NAMALWA (cell line): ENCODE measurements around the gene CCDC196.
"Not testable (repeated sequence)": the region's sequence is repeated elsewhere in the genome, so short reads cannot be mapped to it uniquely, and the experiment has no call there.

Source experiments
- DNase-seq: peaks from one replicate; pipeline ENCODE4 v3.0.0-alpha.2; 2015; ENCODE audit warnings: low spot score

The CCDC196 gene

GRCh38 chr14:66495218-66496098 is 9.3 kb downstream of the CCDC196 start:
- peak; percentile 31 for DNase-seq

- DNase-seq: no peak
Measured at GRCh38 chr14:66496188-66496807, 10.1 kb downstream of the CCDC196 start.

- DNase-seq: no peak
Measured at GRCh38 chr14:66496911-66497310, 10.7 kb downstream of the CCDC196 start.

GRCh38 chr14:66498311-66498710 is 12.1 kb downstream of the CCDC196 start:
- DNase-seq: no peak

GRCh38 chr14:66501592-66501991 is 15.4 kb downstream of the CCDC196 start:
- no peak for DNase-seq

- DNase-seq: not testable (repeated sequence)
Measured at GRCh38 chr14:66502836-66503235, 16.7 kb downstream of the CCDC196 start.

GRCh38 chr14:66503532-66503931 is 17.4 kb downstream of the CCDC196 start:
- no peak for DNase-seq

- no peak for DNase-seq
Measured at GRCh38 chr14:66507181-66507721, 21.1 kb downstream of the CCDC196 start.

- no peak for DNase-seq
Measured at GRCh38 chr14:66507722-66508546, 21.8 kb downstream of the CCDC196 start, which contains the start of gene GPHN. Gene GPHN (plus strand): TSS chr14:66508147.

- no peak for DNase-seq
Measured at GRCh38 chr14:66508547-66508845, 22.3 kb downstream of the CCDC196 start.

GRCh38 chr14:66508846-66509621 is 22.9 kb downstream of the CCDC196 start:
- DNase-seq: no peak

- DNase-seq: no peak
Measured at GRCh38 chr14:66509874-66510273, 23.7 kb downstream of the CCDC196 start.

- no peak for DNase-seq
Measured at GRCh38 chr14:66511849-66512248, 25.7 kb downstream of the CCDC196 start.

- no peak for DNase-seq
Measured at GRCh38 chr14:66514213-66514612, 28.0 kb downstream of the CCDC196 start.

- no peak for DNase-seq
Measured at GRCh38 chr14:66530526-66530925, 44.4 kb downstream of the CCDC196 start.

GRCh38 chr14:66539034-66539433 is 52.9 kb downstream of the CCDC196 start:
- no peak for DNase-seq

- no peak for DNase-seq
Measured at GRCh38 chr14:66540038-66540437, 53.9 kb downstream of the CCDC196 start.

GRCh38 chr14:66541627-66542026 is 55.5 kb downstream of the CCDC196 start:
- no peak for DNase-seq

- DNase-seq: no peak
Measured at GRCh38 chr14:66543996-66544395, 57.8 kb downstream of the CCDC196 start.

GRCh38 chr14:66545191-66545590 is 59.0 kb downstream of the CCDC196 start:
- DNase-seq: not testable (repeated sequence)

GRCh38 chr14:66545751-66546150 is 59.6 kb downstream of the CCDC196 start:
- not testable (repeated sequence) for DNase-seq
